ENCODE data around the gene PDGFD.

The PDGFD gene

DNA sequence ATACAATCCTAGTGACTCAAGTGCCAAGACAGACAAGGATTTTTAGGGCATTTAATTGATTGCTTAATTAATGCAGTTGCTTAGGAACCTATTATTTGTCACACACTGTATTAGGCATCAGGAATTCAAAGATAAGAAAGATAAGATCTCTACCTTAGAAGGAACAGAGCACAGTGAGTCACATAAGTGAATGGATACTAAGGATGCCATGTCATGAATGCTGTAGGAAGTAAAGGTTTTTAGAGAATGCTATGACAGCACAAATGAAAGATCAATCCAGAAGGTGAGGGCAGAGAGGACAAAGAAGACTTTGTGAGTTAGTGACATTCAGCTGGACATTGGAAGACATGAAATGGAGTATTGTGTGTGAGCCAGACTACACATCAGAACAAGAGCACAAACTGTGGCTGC lies 275.4 kb downstream of the PDGFD start:
- TF ChIP-seq, protein P1, sequence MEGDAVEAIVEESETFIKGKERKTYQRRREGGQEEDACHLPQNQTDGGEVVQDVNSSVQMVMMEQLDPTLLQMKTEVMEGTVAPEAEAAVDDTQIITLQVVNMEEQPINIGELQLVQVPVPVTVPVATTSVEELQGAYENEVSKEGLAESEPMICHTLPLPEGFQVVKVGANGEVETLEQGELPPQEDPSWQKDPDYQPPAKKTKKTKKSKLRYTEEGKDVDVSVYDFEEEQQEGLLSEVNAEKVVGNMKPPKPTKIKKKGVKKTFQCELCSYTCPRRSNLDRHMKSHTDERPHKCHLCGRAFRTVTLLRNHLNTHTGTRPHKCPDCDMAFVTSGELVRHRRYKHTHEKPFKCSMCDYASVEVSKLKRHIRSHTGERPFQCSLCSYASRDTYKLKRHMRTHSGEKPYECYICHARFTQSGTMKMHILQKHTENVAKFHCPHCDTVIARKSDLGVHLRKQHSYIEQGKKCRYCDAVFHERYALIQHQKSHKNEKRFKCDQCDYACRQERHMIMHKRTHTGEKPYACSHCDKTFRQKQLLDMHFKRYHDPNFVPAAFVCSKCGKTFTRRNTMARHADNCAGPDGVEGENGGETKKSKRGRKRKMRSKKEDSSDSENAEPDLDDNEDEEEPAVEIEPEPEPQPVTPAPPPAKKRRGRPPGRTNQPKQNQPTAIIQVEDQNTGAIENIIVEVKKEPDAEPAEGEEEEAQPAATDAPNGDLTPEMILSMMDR (IDR thresholded peaks at IDR 0.05; ENCODE audit: low read depth, low read length) = no peak
- no peak for DNase-seq (ENCODE audit: low read depth in 2 of 2)
- no peak overlapping the region for H3K4me3 ChIP-seq (replicated peaks in 1 of 2; ENCODE audit: low read depth in 2 of 2, low read length in 2 of 2)

DNA sequence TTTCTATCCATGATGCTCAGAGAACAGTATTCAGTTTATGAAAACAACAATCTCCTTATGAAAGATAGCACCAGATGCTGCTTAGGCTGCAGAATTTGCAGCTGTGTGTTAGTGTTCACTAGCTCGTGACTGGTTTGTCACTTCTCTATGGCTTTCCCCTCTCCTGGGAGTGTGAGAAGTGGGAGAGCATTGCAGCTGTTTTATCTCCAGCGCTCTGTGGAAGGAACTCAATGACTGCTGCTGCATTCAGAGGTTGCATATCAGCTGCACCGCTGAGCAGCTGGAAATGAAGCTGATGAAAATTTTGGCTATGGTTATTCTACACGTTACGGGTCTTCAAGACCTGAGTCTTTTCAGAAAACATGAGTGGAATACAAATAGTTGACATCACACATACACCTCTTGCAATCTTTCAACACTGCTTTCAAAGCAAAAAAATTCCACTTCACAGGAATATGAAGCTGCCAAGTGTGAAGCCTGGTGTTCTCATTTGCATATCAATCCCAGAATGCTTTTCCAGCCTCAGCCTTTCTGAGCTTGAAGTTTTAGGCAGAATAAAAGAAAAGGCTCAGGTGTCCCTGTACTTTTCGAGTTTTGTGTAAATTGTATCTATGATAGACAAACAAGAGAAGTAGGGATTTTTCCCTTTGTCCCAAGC lies 276.8 kb downstream of the PDGFD start:
- no peak overlapping the region for H3K4me3 ChIP-seq (replicated peaks in 1 of 2; ENCODE audit: low read depth in 2 of 2, low read length in 2 of 2)
- TF ChIP-seq, protein P1 (IDR thresholded peaks at IDR 0.05; ENCODE audit: low read depth, low read length) = no peak
- DNase-seq (ENCODE audit: low read depth in 2 of 2) = no peak

DNA sequence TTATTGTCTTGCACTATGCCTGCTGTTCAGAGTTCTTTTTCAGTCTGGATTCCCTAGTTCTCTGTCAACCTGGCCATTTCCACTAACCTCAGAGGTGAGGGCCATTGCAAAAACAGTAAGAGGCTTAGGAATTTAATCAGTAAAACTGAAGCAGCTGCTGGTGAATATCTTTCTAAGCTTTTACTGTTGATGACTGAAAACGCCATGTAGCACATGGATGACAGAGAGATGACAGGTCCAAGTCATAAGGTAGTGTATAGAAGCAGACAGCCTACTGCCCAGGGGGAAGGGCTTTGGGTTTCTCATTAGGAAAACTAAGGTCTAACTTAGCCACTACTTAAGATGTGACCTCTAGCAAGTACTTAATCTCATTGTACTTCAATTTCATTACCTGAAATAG lies 280.1 kb downstream of the PDGFD start:
- DNase-seq (ENCODE audit: low read depth in 2 of 2) = no peak
- H3K4me3 ChIP-seq (replicated peaks in 1 of 2; ENCODE audit: low read depth in 2 of 2, low read length in 2 of 2) = no peak overlapping the region
- TF ChIP-seq, protein P1 (IDR thresholded peaks at IDR 0.05; ENCODE audit: low read depth, low read length) = no peak

DNA sequence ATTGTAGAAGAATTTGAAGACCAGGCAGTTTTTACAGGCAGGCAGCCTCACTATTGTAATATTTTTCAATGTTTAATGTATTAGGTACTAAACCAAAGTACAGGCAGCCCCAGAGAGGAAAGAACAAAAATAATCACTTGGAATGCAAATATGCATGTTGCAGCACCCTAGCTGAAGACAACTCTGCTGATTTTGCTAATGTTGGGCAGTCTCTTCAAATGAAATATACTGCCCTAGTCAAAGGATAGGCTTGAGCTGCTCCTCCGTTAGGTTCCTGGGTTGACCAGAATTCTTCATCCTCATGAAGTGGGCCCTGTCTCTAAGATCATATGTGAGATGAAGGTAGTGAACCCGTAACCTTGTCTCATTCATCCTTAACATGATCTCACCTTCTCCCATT lies 280.7 kb downstream of the PDGFD start:
- H3K4me3 ChIP-seq (replicated peaks in 1 of 2; ENCODE audit: low read depth in 2 of 2, low read length in 2 of 2) = no peak overlapping the region
- DNase-seq (ENCODE audit: low read depth in 2 of 2) = no peak
- TF ChIP-seq, protein P1 (IDR thresholded peaks at IDR 0.05; ENCODE audit: low read depth, low read length) = no peak

DNA sequence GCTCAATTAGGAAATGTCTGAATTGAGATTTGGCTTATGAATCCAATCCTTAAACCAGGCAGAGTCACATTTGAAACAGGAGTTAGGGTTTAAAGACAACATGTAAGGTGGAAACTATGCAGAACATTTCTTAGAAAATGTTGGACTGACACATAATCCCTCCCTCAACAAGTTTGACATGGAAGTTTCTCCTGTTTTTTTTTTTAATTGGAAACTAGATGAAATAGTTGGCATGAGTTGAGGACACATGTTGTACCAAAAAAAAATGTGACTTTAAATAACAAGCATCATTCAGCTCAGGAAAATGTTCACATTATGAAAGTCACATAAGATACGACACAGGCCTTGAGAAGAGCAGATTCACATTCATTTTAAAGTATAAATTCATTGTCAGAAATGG lies 282.4 kb downstream of the PDGFD start:
- TF ChIP-seq, protein P1 (IDR thresholded peaks at IDR 0.05; ENCODE audit: low read depth, low read length) = no peak
- no peak for DNase-seq (ENCODE audit: low read depth in 2 of 2)
- H3K4me3 ChIP-seq (replicated peaks in 1 of 2; ENCODE audit: low read depth in 2 of 2, low read length in 2 of 2) = no peak overlapping the region

DNA sequence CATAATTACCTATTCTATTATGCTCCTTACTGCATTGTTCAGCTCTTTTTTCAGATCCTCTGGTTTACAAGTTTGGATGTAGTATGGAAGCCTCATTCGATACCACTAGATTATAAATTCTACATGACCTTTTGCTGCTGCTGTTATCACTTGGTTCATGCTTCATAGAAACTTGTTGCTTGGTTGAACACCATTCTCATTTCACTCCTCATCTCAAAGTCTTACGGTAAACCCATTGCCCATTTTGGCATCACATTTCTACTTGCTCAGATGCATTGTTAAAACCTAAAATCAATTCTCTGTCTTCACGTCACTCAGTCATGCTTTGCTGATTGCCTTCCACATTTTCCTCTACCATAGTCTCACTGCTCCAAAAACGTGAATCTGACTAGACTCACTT lies 283.0 kb downstream of the PDGFD start:
- TF ChIP-seq, protein P1 (IDR thresholded peaks at IDR 0.05; ENCODE audit: low read depth, low read length) = no peak
- no peak for DNase-seq (ENCODE audit: low read depth in 2 of 2)
- no peak overlapping the region for H3K4me3 ChIP-seq (replicated peaks in 1 of 2; ENCODE audit: low read depth in 2 of 2, low read length in 2 of 2)

DNA sequence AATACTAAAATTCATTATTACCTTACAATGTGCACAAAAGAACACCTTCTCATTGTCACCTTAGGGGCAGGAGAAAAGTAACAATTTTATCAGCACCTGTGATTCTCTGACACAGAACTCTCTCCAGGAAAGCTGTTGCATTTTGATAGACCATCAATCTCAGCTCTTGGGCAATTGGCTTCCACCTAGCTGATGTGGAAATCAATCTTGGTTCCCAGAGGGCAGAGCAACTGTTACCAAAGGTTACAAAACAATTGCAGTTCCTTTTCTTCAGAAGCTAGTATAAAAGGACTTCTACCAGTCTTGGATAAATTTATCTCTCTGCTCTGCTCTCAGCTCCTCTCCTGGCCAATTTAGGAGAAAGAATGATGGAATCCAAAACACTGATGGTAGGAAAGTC lies 285.3 kb downstream of the PDGFD start:
- DNase-seq (ENCODE audit: low read depth in 2 of 2) = no peak
- TF ChIP-seq, protein P1 (IDR thresholded peaks at IDR 0.05; ENCODE audit: low read depth, low read length) = no peak
- H3K4me3 ChIP-seq (replicated peaks in 1 of 2; ENCODE audit: low read depth in 2 of 2, low read length in 2 of 2) = no peak overlapping the region

All from cardiac fibroblast (primary cell).